ENCODE data around the gene AKAP6.

The AKAP6 gene

GRCh38 chr14:32545095-32545494 is 216.0 kb downstream of the AKAP6 start:
- TF ChIP-seq CTCF (conservative IDR thresholded peaks at IDR 0.05; ENCODE audit: low read length): no peak
- peak; percentile 34 for DNase-seq (ENCODE audit: low read depth)
- no peak overlapping the region for H3K4me3 ChIP-seq (ENCODE audit: low read length)

- no peak for TF ChIP-seq CTCF (conservative IDR thresholded peaks at IDR 0.05; ENCODE audit: low read length)
- no peak overlapping the region for H3K4me3 ChIP-seq (ENCODE audit: low read length)
- DNase-seq (ENCODE audit: low read depth): no peak
Measured at GRCh38 chr14:32545506-32546210, 216.6 kb downstream of the AKAP6 start.

- DNase-seq (ENCODE audit: low read depth): no peak
- H3K4me3 ChIP-seq (ENCODE audit: low read length): no peak overlapping the region
- TF ChIP-seq CTCF (conservative IDR thresholded peaks at IDR 0.05; ENCODE audit: low read length): no peak
Measured at GRCh38 chr14:32546246-32546645, 217.1 kb downstream of the AKAP6 start.

GRCh38 chr14:32552766-32553165 is 223.7 kb downstream of the AKAP6 start:
- DNase-seq (ENCODE audit: low read depth): no peak
- H3K4me3 ChIP-seq (ENCODE audit: low read length): no peak overlapping the region
- TF ChIP-seq CTCF (conservative IDR thresholded peaks at IDR 0.05; ENCODE audit: low read length): no peak

- peak; percentile 47 for DNase-seq (ENCODE audit: low read depth)
Measured at GRCh38 chr14:32559048-32559447, 229.9 kb downstream of the AKAP6 start.

GRCh38 chr14:32559590-32559989 is 230.5 kb downstream of the AKAP6 start:
- peak; percentile 47 for DNase-seq (ENCODE audit: low read depth)
- no peak for TF ChIP-seq CTCF (conservative IDR thresholded peaks at IDR 0.05; ENCODE audit: low read length)

More at GRCh38 chr14:32559048-32559447, 229.9 kb downstream of the AKAP6 start:
- TF ChIP-seq CTCF (conservative IDR thresholded peaks at IDR 0.05; ENCODE audit: low read length): no peak
- H3K4me3 ChIP-seq (ENCODE audit: low read length): no peak overlapping the region

GRCh38 chr14:32560209-32560857 is 231.2 kb downstream of the AKAP6 start:
- H3K4me3 ChIP-seq (ENCODE audit: low read length): no peak overlapping the region
- TF ChIP-seq CTCF (conservative IDR thresholded peaks at IDR 0.05; ENCODE audit: low read length): peak; percentile 95
- DNase-seq (ENCODE audit: low read depth): peak; percentile 93

More at GRCh38 chr14:32559590-32559989, 230.5 kb downstream of the AKAP6 start:
- no peak overlapping the region for H3K4me3 ChIP-seq (ENCODE audit: low read length)
